C4-2B (cell line): ENCODE data around the gene RERGL.
"Not testable (repeated sequence)": the region's sequence is repeated elsewhere in the genome, so short reads cannot be mapped to it uniquely, and the experiment has no call there.

Source experiments
- H3K27ac ChIP-seq: fragments of 450-650 bp; 2 replicates; pipeline ENCODE4 v1.5.1; 2017
- ZFX ChIP-seq: fragments of 450-650 bp; IDR thresholded peaks from 2 replicates; pipeline ENCODE4 v1.6.1; 2017
- TF ChIP-seq, protein P1 (sequence below): fragments of 450-650 bp; conservative IDR thresholded peaks from 2 replicates; pipeline ENCODE4 v1.5.1; 2017; ENCODE audit warnings: mild to moderate bottlenecking

RERGL gene

DNA sequence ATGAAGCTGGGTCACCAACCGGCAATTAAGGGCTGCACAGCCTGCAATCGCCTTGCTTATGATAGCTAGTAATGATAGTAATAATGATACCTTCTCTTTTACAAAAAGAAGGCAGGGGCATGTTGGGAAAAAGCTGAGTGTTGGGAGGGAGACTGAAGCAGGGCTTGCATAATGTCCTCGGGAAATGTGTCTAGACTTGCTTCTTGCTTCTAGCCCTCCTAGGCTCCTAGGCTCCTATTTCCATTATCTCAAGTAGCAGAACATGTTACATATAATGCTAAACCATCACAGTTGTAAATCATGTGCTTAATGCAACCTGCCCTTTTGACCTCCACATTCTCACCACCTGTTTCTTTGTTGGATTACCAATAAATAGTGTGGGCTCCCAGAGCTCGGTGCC, 18.7 kb downstream of the RERGL start:
- no peak overlapping the region for H3K27ac ChIP-seq

DNA sequence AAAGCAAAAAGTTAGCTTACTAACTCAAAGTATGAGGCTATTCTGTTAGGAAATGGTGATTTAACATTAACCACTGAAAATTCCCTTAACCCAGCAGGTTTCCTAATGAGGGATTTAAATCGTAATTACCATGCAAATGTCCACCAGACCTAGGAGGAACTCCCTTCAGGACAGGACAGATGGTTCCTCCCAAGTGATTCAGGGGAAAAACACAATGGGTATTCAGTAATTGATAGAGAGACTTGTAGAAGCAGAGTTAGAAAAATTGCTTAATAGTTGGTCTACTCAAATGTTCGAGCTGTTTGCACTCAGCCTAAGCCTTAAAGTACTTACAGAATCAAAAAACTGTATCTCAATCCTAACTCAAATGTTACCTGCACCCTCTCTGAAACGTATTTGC, 21.6 kb downstream of the RERGL start:
- no peak overlapping the region for H3K27ac ChIP-seq
- TF ChIP-seq, protein P1, sequence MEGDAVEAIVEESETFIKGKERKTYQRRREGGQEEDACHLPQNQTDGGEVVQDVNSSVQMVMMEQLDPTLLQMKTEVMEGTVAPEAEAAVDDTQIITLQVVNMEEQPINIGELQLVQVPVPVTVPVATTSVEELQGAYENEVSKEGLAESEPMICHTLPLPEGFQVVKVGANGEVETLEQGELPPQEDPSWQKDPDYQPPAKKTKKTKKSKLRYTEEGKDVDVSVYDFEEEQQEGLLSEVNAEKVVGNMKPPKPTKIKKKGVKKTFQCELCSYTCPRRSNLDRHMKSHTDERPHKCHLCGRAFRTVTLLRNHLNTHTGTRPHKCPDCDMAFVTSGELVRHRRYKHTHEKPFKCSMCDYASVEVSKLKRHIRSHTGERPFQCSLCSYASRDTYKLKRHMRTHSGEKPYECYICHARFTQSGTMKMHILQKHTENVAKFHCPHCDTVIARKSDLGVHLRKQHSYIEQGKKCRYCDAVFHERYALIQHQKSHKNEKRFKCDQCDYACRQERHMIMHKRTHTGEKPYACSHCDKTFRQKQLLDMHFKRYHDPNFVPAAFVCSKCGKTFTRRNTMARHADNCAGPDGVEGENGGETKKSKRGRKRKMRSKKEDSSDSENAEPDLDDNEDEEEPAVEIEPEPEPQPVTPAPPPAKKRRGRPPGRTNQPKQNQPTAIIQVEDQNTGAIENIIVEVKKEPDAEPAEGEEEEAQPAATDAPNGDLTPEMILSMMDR = no peak
- no peak for TF ChIP-seq ZFX

More for the DNA sequence above, 18.7 kb downstream of the RERGL start:
- TF ChIP-seq ZFX = no peak
- TF ChIP-seq, protein P1 = no peak

DNA sequence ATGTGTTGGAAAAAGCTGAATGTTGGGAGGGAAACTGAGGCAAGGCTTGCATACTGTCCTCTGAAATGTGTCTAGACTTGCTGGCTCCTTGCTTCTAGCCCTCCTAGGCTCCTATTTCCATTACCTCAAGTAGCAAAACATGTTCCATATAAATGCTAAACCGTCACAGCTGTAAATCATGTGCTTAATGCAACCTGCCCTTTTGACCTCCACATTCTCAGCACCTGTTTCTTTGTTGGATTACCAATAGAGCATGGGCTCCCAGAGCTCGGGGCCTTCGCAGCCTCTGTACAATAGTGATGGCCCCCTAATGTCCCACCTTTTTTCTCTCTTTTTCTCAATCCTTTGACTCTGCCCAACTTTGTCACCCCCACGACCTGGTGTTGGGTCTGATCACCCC, 23.3 kb downstream of the RERGL start:
- H3K27ac ChIP-seq = no peak overlapping the region
- TF ChIP-seq ZFX = no peak
- TF ChIP-seq, protein P1 = no peak

DNA sequence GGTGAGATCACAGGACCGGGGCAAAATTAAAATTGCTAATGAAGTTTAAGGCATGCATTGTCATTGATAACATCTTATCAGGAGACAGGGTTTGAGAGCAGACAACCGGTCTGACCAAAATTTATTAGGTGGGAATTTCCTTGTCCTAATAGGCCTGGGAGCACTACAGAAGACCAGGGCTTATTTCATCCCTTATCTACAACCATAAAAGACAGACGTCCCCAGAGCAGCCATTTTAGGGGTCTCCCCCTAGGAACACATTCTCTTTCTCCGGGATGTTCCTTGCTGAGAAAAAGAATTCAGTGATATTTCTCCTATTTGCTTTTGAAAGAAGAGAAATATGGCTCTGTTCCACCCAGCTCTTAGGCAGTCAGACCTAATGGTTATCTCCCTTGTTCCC, 27.1 kb downstream of the RERGL start:
- H3K27ac ChIP-seq = not testable (repeated sequence)

DNA sequence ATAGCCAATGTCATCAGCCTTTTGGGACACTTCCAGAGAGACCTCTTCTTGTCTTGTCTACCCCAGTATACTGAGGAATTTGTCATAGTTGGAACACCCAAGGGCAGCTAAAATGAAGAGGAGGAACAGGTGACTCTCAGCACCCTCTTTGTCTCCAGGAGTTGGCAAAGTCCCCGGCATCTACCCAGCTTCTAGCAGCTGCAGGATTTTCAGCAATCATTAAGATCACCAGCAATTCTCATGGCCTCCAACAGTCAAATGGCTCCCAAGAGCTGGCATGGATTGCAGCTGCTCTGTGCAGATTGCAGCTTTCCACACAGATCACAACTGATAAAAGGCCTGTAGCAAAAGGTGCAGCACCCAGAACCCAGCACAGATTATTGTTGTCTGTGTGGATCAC, 32.9 kb downstream of the RERGL start:
- H3K27ac ChIP-seq = no peak overlapping the region
- no peak for TF ChIP-seq ZFX
- TF ChIP-seq, protein P1 = no peak

DNA sequence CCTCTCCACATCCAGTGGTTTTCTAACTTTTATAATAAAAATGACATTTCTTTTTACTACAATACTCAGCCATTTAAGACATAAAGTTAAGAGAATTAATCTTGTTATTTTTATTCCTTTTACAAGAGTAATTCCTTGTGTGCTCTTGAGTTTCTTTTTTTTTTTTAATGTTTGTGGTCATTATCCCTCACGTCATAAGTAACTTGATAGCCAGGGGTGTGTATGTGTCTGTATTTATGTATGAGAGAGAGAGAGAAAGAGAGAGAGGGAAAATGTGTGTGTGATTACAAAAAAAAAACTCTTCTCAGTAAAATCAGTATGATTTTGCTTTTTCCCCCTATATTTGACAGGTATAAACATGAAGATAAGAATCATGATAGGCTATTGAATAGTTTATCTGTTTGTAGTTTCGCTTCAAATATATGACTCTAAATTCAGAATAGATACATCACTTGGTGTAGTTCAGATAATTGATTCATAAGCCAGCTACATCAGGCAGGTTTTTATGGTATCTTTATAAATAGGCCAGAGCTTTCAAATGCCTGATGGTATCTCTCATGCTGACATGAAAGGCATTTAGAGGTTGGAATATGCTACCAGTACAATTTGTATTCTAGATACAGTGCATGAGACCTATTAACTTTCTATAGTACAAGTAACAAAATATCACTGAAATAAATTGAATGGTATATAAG, 34.9 kb downstream of the RERGL start:
- TF ChIP-seq, protein P1 = no peak
- no peak for TF ChIP-seq ZFX
- H3K27ac ChIP-seq = no peak overlapping the region

DNA sequence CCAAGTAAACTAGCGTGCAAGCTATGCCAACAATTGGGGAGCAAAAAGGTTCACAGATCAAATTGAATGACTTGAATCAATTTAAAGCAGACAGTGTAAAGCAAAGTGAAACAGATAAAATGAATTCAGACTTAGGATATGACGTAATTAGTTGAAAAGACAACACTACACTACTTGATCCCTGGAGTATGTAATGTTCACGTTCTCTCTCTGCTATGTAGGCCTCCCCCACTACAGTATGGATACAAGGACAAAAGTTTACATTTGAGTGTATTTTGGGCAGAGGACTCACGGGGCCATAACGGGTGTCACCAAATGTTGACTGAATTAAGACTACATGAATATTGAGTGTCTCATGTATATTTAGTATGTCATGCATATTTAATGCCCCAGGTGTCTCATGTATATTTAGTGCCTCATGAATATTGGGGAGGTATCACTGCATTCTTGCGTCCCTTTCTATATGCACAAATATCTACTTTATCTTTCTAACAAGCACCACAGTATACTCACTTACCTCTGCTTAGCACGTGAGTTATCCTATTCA, 44.5 kb downstream of the RERGL start:
- no peak overlapping the region for H3K27ac ChIP-seq
- TF ChIP-seq ZFX = no peak
- TF ChIP-seq, protein P1 = no peak

DNA sequence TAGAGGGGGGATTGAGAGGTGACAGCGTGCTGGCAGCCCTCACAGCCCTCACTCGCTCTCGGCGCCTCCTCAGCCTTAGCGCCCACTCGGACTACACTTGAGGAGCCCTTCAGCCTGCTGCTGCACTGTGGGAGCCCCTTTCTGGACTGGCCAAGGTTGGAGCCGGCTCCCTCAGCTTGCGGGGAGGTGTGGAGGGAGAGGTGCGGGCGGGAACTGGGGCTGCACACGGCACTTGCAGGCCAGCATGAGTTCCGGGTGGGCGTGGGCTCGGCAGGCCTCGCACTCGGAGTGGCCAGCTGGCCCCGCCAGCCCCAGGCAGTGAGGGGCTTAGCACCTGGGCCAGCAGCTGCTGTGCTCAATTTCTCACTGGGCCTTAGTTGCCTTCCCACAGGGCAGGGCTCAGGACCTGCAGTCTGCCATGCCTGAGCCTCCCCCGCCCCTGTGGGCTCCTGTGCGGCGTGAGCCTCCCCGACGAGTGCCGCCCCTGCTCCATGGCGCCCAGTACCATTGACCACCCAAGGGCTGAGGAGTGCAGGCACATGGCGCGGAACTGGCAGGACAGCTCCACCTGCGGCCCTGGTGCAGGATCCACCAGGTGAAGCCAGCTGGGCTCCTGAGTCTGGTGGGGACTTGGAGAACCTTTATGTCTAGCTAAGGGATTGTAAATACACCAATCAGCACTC, 49.8 kb downstream of the RERGL start:
- H3K27ac ChIP-seq = not testable (repeated sequence)
